ENCODE measurements around the gene EPHA2.

DNA sequence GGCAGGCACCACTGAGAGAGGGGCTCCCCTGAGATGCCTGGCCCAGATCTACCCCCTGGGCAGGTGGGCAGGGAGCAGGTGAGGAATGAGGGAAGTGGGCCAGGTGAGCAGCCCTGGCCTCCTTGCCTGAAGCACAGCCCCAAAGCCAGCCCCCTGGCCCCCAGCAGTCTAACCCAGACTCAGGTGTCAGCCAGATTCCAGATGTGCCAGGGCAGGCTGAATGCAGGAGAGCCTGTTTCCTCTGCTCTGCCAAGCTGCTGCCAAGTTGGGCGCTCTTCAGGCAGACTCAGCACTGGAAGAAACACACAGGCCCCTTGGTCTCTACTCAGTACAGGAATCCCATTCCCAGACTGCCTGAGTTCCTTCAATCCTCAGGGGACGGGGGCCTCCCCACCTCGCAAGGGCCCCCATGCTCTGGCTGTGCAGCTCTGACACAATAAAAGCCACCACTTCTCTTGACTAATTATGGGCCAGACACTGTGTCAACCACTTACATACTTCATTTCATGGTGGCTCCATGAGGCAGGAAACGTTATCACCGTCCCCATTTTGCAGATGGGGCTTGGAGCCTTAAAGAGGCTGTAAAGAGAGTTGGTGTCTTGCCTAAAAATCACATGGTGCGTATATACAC, 36.2 kb upstream of the EPHA2 start:
- no peak for TF ChIP-seq EZH2 (IDR thresholded peaks at IDR 0.05; ENCODE audit: borderline replicate concordance, low read depth, low read length, severe bottlenecking)
- TF ChIP-seq, protein P1, sequence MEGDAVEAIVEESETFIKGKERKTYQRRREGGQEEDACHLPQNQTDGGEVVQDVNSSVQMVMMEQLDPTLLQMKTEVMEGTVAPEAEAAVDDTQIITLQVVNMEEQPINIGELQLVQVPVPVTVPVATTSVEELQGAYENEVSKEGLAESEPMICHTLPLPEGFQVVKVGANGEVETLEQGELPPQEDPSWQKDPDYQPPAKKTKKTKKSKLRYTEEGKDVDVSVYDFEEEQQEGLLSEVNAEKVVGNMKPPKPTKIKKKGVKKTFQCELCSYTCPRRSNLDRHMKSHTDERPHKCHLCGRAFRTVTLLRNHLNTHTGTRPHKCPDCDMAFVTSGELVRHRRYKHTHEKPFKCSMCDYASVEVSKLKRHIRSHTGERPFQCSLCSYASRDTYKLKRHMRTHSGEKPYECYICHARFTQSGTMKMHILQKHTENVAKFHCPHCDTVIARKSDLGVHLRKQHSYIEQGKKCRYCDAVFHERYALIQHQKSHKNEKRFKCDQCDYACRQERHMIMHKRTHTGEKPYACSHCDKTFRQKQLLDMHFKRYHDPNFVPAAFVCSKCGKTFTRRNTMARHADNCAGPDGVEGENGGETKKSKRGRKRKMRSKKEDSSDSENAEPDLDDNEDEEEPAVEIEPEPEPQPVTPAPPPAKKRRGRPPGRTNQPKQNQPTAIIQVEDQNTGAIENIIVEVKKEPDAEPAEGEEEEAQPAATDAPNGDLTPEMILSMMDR (IDR thresholded peaks at IDR 0.05; ENCODE audit: borderline replicate concordance, extremely low read depth, low read length, poor library complexity, severe bottlenecking) = no peak

Measured in DND-41 (cell line).